WTC11 (cell line): ENCODE results near the gene LGALS1.

ENCODE experiments used
- ATF2 ChIP-seq: sonication (generic); formaldehyde crosslinking; IDR thresholded peaks from 2 replicates; pipeline ENCODE4 v1.8.1; 2022; ENCODE audit warnings: low read depth, missing genetic modification reagents, borderline replicate concordance
- ATF3 ChIP-seq: sonication (generic); formaldehyde crosslinking; conservative IDR thresholded peaks from 2 replicates; pipeline ENCODE4 v1.8.1; 2022; ENCODE audit warnings: mild to moderate bottlenecking, missing genetic modification reagents
- CTCF ChIP-seq: fragments of 200-600 bp; IDR thresholded peaks from 2 replicates; pipeline ENCODE4 v1.8.0; 2022; ENCODE audit warnings: antibody characterized with exemption
- E2F1 ChIP-seq: sonication (generic); formaldehyde crosslinking; IDR thresholded peaks from 2 replicates; pipeline ENCODE4 v1.8.0; 2022; ENCODE audit warnings: mild to moderate bottlenecking, missing genetic modification reagents
- GTF2I ChIP-seq: fragments of 250-450 bp; sonication (Bioruptor Pico); conservative IDR thresholded peaks from 2 replicates; pipeline ENCODE4 v1.4.0; 2021; ENCODE audit warnings: mild to moderate bottlenecking
- MAX ChIP-seq: sonication (generic); formaldehyde crosslinking; IDR thresholded peaks from 2 replicates; pipeline ENCODE4 v1.8.0; 2022; ENCODE audit warnings: mild to moderate bottlenecking, missing genetic modification reagents
- MXD4 ChIP-seq: fragments of 250-450 bp; sonication (Bioruptor Pico); IDR thresholded peaks from 2 replicates; pipeline ENCODE4 v1.8.0; 2021; ENCODE audit warnings: mild to moderate bottlenecking, moderate library complexity, borderline replicate concordance
- SP1 ChIP-seq: sonication (generic); formaldehyde crosslinking; conservative IDR thresholded peaks from 2 replicates; pipeline ENCODE4 v1.8.1; 2022; ENCODE audit warnings: missing genetic modification reagents
- TEAD4 ChIP-seq: sonication (generic); formaldehyde crosslinking; IDR thresholded peaks from 2 replicates; pipeline ENCODE4 v1.8.0; 2022; ENCODE audit warnings: mild to moderate bottlenecking, missing genetic modification reagents
- USF2 ChIP-seq: sonication (generic); formaldehyde crosslinking; IDR thresholded peaks from 2 replicates; pipeline ENCODE4 v1.8.1; 2023; ENCODE audit warnings: mild to moderate bottlenecking, missing genetic modification reagents, moderate library complexity
- ZBTB43 ChIP-seq: sonication (generic); formaldehyde crosslinking; IDR thresholded peaks from 2 replicates; pipeline ENCODE4 v1.8.1; 2023; ENCODE audit warnings: mild to moderate bottlenecking, missing genetic modification reagents

GRCh38 chr22:37636949-37637273 lies 38.5 kb upstream of the LGALS1 start:
- no peak for TF ChIP-seq TEAD4 (CRISPR knock-in tag)
- no peak for TF ChIP-seq CTCF
- TF ChIP-seq USF2, result no peak
- no peak for TF ChIP-seq MAX (CRISPR knock-in tag)
- no peak for TF ChIP-seq MXD4 (CRISPR knock-in tag)
- no peak for TF ChIP-seq ATF2
- TF ChIP-seq E2F1 (CRISPR knock-in tag), result no peak
- no peak for TF ChIP-seq SP1 (CRISPR knock-in tag)
- no peak for TF ChIP-seq ZBTB43 (CRISPR knock-in tag)
- no peak for TF ChIP-seq GTF2I (CRISPR knock-in tag)
- TF ChIP-seq ATF3, result no peak
